Measurements from ENCODE around the gene EDRF1. TPM values are rescaled to one million over a fixed set of nuclear protein-coding genes. Genes with fewer than 3 reads are reported as not detected.

Gene EDRF1
- total and polyA plus RNA-seq, 2 donors, result 13.3 to 58.6 TPM

- H3K4me3 ChIP-seq (ENCODE audit: low read depth, low read length), result no peak within 1 kb of the TSS
- H3K27ac ChIP-seq (ENCODE audit: low read depth), result no peak within 1 kb of the TSS
- 92% methylated on average over 26 of the region's 26 CpGs for WGBS
- no peaks in the 10 kb centered on the region for H3K4me1 ChIP-seq (ENCODE audit: insufficient read depth)
- no peak for DNase-seq (ENCODE audit: extremely low spot score)
- H3K36me3 ChIP-seq (ENCODE audit: insufficient read depth), result no peaks in the 10 kb centered on the region
These were observed 56.1 kb downstream of the EDRF1 start, which contains the start of gene MMP21 for GRCh38 chr10:125775491-125776106. Gene MMP21, minus strand, starts transcription at chr10:125775821. Its CDS starts 0 bp downstream, at chr10:125775821.

- H3K4me3 ChIP-seq (ENCODE audit: low read depth, low read length), result no peak overlapping the region
- no peaks in the 10 kb centered on the region for H3K4me1 ChIP-seq (ENCODE audit: insufficient read depth)
- DNase-seq (ENCODE audit: extremely low spot score), result no peak
- H3K36me3 ChIP-seq (ENCODE audit: insufficient read depth), result no peaks in the 10 kb centered on the region
- WGBS, result 91% methylated on average over 9 of the region's 9 CpGs
- no peak overlapping the region for H3K27ac ChIP-seq (ENCODE audit: low read depth)
These were observed 58.3 kb downstream of the EDRF1 start for GRCh38 chr10:125777806-125778205.

GRCh38 chr10:125778556-125778955, 59.0 kb downstream of the EDRF1 start:
- no peak for DNase-seq (ENCODE audit: extremely low spot score)
- H3K4me1 ChIP-seq (ENCODE audit: insufficient read depth), result no peaks in the 10 kb centered on the region
- no peak overlapping the region for H3K4me3 ChIP-seq (ENCODE audit: low read depth, low read length)
- 60% methylated on average over 5 of the region's 5 CpGs for WGBS
- no peak overlapping the region for H3K27ac ChIP-seq (ENCODE audit: low read depth)
- H3K36me3 ChIP-seq (ENCODE audit: insufficient read depth), result no peaks in the 10 kb centered on the region

- Histone ChIP-seq H3K36me3 (ENCODE audit: insufficient read depth) (no peaks in the 10 kb centered on the region), H3K4me3 (ENCODE audit: low read depth, low read length) (no peak overlapping the region), H3K4me1 (ENCODE audit: insufficient read depth) (no peaks in the 10 kb centered on the region), H3K27ac (ENCODE audit: low read depth) (no peak overlapping the region)
- 83% methylated on average over 10 of the region's 10 CpGs for WGBS
- DNase-seq (ENCODE audit: extremely low spot score), result no peak
These were observed 60.2 kb downstream of the EDRF1 start for GRCh38 chr10:125779403-125780327.

- H3K27ac ChIP-seq (ENCODE audit: low read depth), result no peak overlapping the region
- no peak overlapping the region for H3K4me3 ChIP-seq (ENCODE audit: low read depth, low read length)
- 95% methylated on average over 8 of the region's 8 CpGs for WGBS
- no peak for DNase-seq (ENCODE audit: extremely low spot score)
- no peaks in the 10 kb centered on the region for H3K36me3 ChIP-seq (ENCODE audit: insufficient read depth)
- no peaks in the 10 kb centered on the region for H3K4me1 ChIP-seq (ENCODE audit: insufficient read depth)
These were observed 61.9 kb downstream of the EDRF1 start for GRCh38 chr10:125781374-125781773.

GRCh38 chr10:125782054-125782453, 62.5 kb downstream of the EDRF1 start:
- Histone ChIP-seq H3K4me3 (ENCODE audit: low read depth, low read length) (no peak overlapping the region), H3K27ac (ENCODE audit: low read depth) (no peak overlapping the region), H3K36me3 (ENCODE audit: insufficient read depth) (no peaks in the 10 kb centered on the region), H3K4me1 (ENCODE audit: insufficient read depth) (no peaks in the 10 kb centered on the region)
- 89% methylated on average over 11 of the region's 11 CpGs for WGBS
- DNase-seq (ENCODE audit: extremely low spot score), result no peak

GRCh38 chr10:125782616-125783015, 63.1 kb downstream of the EDRF1 start:
- Histone ChIP-seq H3K4me3 (ENCODE audit: low read depth, low read length) (no peak overlapping the region), H3K4me1 (ENCODE audit: insufficient read depth) (no peaks in the 10 kb centered on the region), H3K27ac (ENCODE audit: low read depth) (no peak overlapping the region), H3K36me3 (ENCODE audit: insufficient read depth) (no peaks in the 10 kb centered on the region)
- DNase-seq (ENCODE audit: extremely low spot score), result no peak
- 80% methylated on average over 11 of the region's 11 CpGs for WGBS

- Histone ChIP-seq H3K27ac (ENCODE audit: low read depth) (no peak overlapping the region), H3K4me1 (ENCODE audit: insufficient read depth) (no peaks in the 10 kb centered on the region), H3K36me3 (ENCODE audit: insufficient read depth) (no peaks in the 10 kb centered on the region), H3K4me3 (ENCODE audit: low read depth, low read length) (no peak overlapping the region)
- no peak for DNase-seq (ENCODE audit: extremely low spot score)
- 89% methylated on average over 7 of the region's 7 CpGs for WGBS
These were observed 63.9 kb downstream of the EDRF1 start for GRCh38 chr10:125783408-125783807.

- no peaks in the 10 kb centered on the region for H3K36me3 ChIP-seq (ENCODE audit: insufficient read depth)
- no peak overlapping the region for H3K4me3 ChIP-seq (ENCODE audit: low read depth, low read length)
- 73% methylated on average over 6 of the region's 6 CpGs for WGBS
- no peak for DNase-seq (ENCODE audit: extremely low spot score)
- H3K4me1 ChIP-seq (ENCODE audit: insufficient read depth), result no peaks in the 10 kb centered on the region
- no peak overlapping the region for H3K27ac ChIP-seq (ENCODE audit: low read depth)
These were observed 64.4 kb downstream of the EDRF1 start for GRCh38 chr10:125783957-125784356.

GRCh38 chr10:125785791-125786190, 66.3 kb downstream of the EDRF1 start:
- 59% methylated on average over 9 of the region's 9 CpGs for WGBS
- Histone ChIP-seq H3K4me1 (ENCODE audit: insufficient read depth) (no peaks in the 10 kb centered on the region), H3K4me3 (ENCODE audit: low read depth, low read length) (no peak overlapping the region), H3K36me3 (ENCODE audit: insufficient read depth) (no peaks in the 10 kb centered on the region), H3K27ac (ENCODE audit: low read depth) (no peak overlapping the region)
- no peak for DNase-seq (ENCODE audit: extremely low spot score)

- Histone ChIP-seq H3K4me3 (ENCODE audit: low read depth, low read length) (no peak overlapping the region), H3K36me3 (ENCODE audit: insufficient read depth) (peaks cover 2% of the 10 kb centered on the region), H3K4me1 (ENCODE audit: insufficient read depth) (no peaks in the 10 kb centered on the region), H3K27ac (ENCODE audit: low read depth) (no peak overlapping the region)
- DNase-seq (ENCODE audit: extremely low spot score), result no peak
- 83% methylated on average over 17 of the region's 17 CpGs for WGBS
These were observed 68.9 kb downstream of the EDRF1 start for GRCh38 chr10:125788156-125789034.

- no peak for DNase-seq (ENCODE audit: extremely low spot score)
- Histone ChIP-seq H3K4me3 (ENCODE audit: low read depth, low read length) (no peak overlapping the region), H3K27ac (ENCODE audit: low read depth) (no peak overlapping the region), H3K4me1 (ENCODE audit: insufficient read depth) (no peaks in the 10 kb centered on the region), H3K36me3 (ENCODE audit: insufficient read depth) (peaks cover 2% of the 10 kb centered on the region)
- WGBS, result 84% methylated on average over 14 of the region's 14 CpGs
These were observed 73.1 kb downstream of the EDRF1 start for GRCh38 chr10:125792342-125793300.

Measured in urinary bladder (tissue), 4 donors.